GM12874 (cell line): ENCODE data around the gene MUC2.

Source experiments
- TF ChIP-seq, protein P1 (sequence below): IDR thresholded peaks from 2 replicates; pipeline ENCODE4 v1.5.1; 2011; ENCODE audit warnings: low read depth, mild to moderate bottlenecking, control low read depth, low read length, moderate library complexity; ENCODE audit not compliant: insufficient read depth

MUC2 gene

DNA sequence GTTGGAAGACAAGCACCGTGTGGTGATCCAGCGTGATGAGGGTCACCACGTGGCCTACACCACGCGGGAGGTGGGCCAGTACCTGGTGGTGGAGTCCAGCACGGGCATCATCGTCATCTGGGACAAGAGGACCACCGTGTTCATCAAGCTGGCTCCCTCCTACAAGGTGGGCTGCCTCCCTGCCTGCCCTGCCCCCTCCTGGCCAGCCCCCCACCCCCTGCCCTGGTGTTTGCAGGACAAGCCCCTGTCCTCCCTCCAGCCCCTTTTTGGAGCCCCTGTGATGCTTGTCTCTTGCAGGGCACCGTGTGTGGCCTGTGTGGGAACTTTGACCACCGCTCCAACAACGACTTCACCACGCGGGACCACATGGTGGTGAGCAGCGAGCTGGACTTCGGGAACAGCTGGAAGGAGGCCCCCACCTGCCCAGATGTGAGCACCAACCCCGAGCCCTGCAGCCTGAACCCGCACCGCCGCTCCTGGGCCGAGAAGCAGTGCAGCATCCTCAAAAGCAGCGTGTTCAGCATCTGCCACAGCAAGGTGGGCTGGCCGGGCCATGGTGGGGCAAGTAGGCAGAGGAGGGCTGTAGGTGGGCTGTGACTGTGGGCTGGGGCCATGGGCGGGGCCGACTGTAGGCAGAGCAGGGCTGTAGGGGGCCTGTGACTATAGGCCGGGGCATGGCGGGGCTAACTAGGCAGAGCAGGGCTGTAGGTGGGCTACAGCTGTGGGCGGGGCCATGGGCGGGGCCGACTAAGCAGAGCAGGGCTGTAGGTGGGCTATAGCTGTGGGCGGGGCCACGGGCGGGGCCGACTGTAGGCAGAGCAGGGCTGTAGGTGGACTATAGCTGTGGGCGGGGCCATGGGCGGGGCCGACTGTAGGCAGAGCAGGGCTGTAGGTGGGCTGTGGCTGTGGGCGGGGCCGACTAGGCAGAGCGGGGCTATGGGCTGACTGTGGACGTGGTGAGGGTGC, 13.6 kb downstream of the MUC2 start:
- TF ChIP-seq, protein P1, sequence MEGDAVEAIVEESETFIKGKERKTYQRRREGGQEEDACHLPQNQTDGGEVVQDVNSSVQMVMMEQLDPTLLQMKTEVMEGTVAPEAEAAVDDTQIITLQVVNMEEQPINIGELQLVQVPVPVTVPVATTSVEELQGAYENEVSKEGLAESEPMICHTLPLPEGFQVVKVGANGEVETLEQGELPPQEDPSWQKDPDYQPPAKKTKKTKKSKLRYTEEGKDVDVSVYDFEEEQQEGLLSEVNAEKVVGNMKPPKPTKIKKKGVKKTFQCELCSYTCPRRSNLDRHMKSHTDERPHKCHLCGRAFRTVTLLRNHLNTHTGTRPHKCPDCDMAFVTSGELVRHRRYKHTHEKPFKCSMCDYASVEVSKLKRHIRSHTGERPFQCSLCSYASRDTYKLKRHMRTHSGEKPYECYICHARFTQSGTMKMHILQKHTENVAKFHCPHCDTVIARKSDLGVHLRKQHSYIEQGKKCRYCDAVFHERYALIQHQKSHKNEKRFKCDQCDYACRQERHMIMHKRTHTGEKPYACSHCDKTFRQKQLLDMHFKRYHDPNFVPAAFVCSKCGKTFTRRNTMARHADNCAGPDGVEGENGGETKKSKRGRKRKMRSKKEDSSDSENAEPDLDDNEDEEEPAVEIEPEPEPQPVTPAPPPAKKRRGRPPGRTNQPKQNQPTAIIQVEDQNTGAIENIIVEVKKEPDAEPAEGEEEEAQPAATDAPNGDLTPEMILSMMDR: no peak

DNA sequence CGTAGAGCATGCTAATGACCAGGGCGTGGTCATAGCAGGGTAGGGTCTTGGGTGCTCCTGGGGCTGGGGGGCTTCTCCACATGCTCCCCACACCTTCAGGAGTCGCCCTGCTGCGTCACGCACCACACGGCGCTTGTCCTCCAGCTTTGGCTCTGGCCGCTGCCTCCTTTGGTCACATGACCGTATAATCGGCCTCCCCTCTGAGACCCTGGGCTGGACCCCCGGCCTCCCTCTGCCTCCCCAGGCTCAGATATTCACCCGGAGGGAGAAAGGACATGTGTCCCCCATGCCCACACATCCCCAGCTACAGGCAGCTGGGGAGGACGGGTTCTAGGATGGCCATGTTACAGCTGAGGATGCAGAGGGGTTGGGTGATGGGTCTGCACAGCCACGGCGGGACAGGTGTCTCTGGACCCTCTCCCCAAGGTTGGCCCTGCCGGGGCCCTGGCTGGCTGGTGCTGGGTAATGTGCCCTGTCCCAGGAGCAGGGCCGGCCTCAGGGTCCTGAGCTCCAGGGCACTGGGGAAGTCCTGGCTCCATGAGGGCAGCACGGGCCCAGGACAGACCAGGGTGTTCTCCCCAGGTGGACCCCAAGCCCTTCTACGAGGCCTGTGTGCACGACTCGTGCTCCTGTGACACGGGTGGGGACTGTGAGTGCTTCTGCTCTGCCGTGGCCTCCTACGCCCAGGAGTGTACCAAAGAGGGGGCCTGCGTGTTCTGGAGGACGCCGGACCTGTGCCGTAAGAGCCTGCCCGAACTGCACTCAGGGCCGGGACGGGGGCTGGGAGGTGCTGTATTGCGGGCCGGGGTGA, 14.5 kb downstream of the MUC2 start:
- TF ChIP-seq, protein P1: no peak

DNA sequence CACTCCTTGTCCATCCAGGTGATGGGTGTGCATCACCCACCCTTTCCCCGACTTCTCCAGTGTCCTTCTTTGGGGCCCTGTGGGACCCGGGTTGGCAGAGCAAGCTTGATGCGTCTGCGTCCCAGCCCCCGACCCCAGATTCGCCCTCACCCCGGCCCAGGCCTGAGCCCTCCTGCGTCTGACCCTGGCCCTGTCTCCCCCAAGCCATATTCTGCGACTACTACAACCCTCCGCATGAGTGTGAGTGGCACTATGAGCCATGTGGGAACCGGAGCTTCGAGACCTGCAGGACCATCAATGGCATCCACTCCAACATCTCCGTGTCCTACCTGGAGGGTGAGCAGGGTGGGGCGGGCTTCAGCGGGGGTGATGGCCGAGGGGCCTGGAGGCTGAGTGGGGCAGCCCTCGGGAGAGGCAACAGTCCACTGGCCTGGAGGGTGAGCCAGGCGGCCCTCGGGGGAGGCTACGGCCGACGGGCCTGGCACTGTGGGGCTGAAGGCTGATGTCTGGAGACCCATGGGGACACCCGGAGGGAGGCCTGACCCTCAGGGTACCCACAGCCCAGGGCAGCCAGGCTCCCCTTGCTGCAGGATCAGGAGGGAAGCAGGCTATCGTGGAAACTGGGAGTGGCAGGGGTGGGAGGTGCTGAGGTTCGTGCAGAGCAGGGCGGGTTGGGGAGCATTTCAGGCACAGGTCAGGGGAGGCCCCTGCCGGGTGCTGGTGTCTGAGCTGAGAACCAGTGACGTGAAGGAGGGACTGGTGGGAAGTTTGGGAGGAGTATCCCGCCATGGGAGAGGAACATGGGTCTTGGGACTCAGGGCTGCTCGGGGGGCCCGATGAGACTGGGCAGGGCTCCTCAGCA, 15.3 kb downstream of the MUC2 start:
- TF ChIP-seq, protein P1: no peak

DNA sequence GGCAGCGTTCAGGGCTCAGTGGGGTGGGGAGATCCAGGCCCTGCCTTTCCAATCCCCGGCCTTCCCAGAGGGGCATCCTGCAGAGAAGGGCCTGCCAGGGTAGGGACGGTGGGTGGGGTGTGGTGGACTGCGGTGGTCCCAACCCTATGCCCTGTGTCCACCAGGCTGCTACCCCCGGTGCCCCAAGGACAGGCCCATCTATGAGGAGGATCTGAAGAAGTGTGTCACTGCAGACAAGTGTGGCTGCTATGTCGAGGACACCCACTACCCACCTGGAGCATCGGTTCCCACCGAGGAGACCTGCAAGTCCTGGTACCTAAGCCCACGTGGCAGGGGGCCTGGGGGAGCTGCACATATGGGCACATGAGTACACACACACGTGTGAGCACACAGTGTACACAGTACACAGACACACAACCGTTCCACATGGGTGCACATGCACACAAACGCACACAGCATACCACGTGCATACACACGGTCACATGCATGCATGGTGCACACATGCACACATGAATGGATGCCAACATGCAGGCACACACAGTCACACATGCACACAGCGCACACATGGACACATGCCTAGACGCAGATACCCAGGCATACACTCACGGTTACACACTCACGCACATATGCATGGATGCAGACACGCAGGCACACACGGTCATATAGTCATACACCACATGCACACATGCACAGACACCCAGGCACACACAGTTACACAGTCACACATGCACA, 16.1 kb downstream of the MUC2 start:
- TF ChIP-seq, protein P1: no peak

DNA sequence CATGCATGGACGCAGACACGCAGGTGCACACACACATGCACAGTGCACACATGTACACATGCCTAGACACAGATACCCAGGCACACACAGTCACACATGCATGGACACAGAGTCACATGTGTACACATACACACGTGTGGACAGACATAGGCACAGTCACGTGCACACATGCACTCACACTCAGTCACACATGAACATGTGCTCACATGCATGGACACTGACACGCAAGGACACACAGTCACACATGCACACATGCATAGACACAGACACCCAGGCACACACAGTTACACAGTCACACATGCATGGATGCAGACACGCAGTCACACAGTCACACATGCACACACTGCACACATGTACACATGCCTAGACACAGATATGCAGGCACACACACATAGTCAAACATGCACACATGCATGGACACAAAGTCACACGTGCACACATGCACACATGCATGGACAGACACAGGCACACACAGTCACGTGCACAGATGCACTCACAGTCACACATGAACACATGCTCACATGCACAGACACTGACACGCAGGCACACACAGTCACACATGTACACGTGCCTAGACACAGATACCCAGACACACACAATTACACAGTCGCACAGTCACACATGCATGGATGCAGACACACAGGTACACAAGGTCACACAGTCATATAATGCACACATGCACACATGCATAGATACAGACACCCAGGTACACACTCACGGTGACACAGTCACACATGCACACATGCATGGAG, 16.8 kb downstream of the MUC2 start:
- TF ChIP-seq, protein P1: no peak

DNA sequence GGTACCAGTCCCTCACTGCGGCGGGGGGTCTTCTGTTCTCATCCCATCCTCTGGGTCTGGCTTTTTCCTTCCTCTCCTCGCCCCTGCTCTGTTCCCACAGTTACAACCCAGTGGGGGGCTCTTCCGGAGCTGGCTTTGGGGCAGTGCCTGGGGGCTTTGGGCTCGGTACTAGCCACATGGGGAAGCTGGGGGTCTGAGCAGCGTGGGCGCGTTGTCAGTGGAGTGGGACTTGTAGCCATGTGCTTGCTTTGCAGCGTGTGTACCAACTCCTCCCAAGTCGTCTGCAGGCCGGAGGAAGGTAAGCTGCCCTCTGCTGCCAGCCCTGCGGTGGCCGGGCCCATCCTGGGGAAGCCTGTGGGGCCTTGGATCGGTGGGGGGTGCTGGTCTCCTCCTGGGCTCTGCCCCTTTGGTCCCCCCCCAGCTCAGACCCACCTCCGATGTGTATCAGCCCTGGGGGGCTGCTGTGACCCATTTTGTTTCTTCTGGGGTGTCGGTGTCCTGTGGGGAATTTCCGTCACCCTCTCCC, 17.5 kb downstream of the MUC2 start:
- TF ChIP-seq, protein P1: no peak
